Measurements from ENCODE around the gene PSMC2.
A peak's percentile ranks its signal among the peaks of the same experiment; 100 is the strongest.

PSMC2 gene

DNA sequence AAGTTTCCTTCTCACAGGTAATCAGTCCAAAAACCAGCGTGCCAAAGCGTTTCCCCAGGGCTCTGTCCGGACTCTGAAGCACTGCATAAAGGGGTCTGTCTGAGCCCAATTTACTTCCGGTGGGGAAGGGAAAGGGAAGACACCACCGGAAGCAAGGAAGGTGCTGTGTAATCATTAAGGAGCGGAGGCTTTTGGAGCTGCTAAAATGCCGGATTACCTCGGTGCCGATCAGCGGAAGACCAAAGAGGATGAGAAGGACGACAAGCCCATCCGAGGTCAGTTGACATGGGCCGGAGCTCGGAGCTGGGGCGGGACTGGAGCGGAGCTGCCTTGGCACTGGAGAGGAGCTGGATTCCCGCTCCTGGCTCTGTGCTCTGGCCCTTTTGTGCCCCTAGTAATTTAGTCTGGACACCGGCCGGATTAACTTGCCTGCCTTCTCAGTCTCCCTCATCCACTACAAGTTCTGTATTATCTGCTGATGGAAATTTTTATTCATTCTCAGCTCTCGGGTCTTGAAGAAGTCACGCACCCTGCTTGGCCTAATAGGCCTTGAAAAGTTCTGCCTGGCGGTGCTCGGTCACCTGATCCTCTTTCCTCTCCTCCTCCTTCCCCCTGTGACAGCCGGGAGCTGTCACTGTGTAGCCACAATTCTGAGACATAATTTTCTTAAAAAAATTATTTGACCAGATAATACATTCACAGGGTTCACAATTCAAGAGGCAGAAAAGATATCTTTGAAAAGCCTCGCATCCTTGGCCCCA, at the start of gene PSMC2:
Gene PSMC2 (plus strand): TSS at position 137 of the 761 bp plus-strand sequence. CDS start 69 bp downstream, at position 206.
- DNase-seq, result peak; percentile 91

DNA sequence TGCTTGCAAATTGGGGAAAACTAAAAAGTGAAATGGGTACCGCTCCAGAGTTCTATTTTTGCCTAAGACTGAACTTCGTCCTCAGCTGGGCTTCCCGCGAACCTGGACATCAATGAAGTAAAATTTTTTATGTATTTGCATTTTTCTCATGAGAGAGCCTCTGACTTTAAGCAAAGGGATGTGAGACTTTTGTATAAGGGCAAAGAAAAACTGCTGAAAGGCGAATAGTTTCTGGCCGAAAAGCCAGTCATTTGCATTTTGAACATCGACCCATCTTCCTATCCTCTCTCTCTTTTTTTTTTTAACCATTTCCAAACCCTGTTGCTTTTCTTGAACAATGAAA, 49.6 kb upstream of the PSMC2 start:
- DNase-seq, result no peak

DNA sequence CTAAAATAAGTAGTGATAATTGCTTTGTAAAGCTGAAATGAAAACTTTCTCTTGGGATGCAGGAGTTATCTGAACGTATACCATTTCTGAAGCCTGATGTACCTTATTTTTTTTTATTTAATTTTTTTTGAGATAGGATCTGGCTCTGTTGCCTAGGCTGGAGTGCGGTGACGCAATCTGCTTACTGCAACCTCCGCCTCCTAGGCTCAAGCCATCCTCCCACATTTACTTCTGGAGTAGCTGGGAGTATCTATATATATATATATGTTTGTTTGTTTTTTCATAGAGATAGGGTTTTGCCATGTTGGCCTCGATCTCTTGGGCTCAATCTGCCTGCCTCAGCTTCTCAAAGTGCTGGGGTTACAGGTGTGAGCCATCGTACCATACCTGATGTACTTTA, 47.8 kb upstream of the PSMC2 start:
- DNase-seq, result no peak

DNA sequence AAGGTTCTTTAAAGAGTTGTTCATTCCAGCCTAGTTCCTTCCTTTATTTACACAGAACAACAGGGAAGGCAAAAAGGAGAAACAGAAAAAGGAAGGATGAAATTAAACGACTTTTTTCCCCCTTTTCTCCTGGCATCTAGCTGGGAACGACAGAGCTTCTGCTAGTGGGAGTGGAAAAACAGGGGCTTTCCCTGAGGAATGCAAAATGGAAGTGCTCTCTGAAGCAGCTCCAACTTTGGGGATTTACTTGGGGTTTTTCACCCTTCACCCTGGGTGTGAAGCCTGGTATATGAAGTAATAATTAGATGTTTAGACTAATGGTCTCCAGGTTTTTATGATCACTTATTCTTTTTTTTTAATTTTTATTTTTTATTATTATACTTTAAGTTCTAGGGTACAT, 46.0 kb upstream of the PSMC2 start:
- DNase-seq, result no peak

DNA sequence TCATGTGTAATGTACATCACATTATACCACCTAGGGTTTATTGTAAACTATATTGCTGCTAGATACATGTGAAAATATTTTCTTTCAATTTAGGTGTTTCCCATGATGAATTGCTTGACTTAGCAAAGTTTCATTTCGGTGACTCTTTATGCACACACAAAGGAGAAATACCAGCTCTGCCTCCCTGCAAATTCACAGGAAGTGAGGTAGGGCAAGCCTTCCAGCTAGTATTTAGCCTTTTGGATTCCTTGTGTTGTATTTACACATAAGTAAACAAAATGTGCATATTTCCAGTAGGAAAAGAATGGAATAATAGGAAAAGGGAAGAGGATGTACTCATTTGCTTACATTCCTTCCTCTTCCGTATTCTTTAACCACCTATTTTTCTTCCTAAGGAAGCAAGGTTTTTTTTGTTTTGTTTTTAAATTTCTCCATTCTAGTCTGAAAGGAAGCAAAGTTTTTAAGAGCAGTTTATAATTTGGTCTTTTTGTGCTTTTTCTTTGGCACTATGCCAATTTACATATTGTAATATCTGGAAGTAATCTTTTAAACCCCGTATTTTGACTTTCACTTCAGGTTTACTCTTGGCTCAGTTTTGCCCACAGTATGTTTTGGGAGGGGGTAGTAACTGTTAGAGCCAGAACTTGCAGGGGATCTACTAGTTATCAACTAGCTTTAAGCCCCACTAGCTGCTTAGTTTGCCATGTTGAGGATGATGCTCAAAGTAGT, 39.8 kb upstream of the PSMC2 start:
- no peak for DNase-seq

- DNase-seq, result no peak
These were observed 32.6 kb upstream of the PSMC2 start for GRCh38 chr7:103314852-103315251.

GRCh38 chr7:103316380-103316941, 31.0 kb upstream of the PSMC2 start:
- no peak for DNase-seq

- DNase-seq, result no peak
These were observed 30.4 kb upstream of the PSMC2 start for GRCh38 chr7:103317009-103317408.

DNA sequence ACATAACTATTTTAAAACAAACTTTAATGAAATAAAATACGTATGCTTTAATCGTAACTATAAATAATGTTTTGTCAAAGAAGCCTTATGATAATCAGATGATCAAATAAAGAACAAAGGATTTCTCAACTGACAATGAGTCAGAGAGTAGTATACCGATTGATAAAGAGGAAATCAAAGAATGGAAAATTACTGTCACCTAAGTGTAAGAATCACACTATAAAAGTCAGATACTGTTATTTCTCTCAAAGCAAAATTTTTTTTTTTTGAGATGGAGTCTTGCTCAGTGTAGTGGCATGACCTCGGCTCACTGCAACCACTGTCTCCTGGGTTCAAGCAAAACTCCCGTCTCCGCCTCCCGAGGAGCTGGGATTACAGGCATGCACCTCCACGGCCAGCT, 21.7 kb upstream of the PSMC2 start:
- no peak for DNase-seq

DNA sequence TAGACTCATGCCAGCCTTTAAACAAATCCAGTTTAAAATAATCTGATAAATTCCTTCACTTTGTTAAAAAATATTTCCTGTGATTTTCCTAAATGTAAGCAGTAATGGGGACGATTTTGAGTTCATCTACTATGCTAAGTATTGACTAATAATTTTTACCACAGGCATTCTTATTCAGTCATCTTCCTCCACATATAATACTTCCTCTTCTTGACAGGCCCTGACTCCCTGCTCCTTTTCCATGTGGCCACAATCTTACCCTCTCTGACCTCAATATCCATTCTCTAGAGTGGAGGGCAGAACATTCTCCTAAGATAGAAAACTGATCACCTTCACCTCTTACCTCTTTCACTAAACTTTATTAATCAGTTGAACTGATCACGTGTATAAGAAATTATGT, 10.7 kb upstream of the PSMC2 start:
- no peak for DNase-seq

DNA sequence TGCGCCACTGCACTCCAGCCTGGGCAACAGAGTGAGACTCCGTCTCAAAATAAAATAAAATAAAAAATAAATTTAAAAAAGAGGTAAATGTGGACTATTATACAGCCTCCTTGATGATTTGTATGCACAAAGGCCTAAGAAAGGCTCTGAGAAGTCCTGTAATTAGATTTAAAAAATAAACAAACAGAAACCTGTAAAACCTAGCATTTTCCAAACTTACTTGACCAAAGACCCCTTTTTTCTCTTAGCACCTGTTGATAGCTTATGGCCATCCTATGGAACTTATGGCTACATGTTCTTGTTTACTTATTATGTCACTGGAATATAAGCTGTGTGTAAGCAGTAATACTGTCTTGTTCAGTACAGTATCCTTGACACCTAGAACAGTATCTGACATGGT, 8.6 kb upstream of the PSMC2 start:
- no peak for DNase-seq

GRCh38 chr7:103341466-103341865, 6.0 kb upstream of the PSMC2 start:
- DNase-seq, result no peak

DNA sequence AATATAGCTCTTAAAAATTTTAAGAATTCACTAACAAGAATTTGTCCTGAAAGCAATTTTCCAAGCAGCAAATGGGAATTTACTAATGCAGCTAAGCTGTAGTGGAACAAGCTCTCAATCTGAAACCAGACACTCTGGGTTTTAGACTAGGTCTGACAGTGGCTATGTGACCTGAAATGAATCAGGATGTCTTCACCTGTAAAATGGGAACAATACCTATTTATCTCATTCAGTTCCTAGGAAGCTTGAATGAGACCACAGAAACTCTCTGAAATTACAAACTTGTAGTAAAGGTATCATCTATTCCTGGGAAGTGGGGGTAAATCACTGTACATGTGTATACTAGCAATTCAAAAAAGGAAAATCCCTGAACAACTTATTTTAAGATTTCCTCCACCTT, 4.1 kb upstream of the PSMC2 start:
- peak; percentile 31 for DNase-seq

DNA sequence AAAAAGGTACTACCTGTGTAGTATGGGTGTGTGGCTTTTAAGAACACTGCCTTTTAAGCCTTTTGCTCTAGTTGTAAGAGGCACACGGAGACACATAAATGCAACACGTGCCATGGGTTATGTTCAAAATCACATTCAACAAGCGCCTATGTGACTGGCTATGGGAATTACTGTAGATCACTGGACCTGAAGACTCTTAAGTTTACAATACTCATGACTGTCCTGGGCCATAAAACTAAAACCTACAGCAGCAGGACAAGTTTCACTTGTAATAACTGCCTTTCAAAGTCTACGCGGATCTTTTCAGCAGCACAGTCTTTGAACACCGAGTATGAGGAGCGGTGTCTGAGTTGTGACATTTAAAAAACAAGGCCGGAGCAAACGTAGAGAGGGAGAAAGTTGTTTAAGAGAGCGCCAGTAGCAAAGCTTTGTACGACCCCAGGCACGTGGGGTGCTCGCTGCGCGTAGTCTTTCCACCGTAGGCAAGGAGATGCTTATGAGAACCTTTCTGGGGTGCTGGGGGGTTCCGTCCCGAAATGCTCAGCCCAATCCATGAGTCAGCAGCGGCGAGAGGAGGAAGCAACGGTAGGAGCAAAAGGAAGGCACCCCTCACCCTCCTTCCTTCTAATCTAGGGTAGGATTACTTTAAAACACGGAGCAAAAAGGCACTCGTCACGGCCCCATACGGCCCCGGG, 3.5 kb upstream of the PSMC2 start:
- peak; percentile 34 for DNase-seq

DNA sequence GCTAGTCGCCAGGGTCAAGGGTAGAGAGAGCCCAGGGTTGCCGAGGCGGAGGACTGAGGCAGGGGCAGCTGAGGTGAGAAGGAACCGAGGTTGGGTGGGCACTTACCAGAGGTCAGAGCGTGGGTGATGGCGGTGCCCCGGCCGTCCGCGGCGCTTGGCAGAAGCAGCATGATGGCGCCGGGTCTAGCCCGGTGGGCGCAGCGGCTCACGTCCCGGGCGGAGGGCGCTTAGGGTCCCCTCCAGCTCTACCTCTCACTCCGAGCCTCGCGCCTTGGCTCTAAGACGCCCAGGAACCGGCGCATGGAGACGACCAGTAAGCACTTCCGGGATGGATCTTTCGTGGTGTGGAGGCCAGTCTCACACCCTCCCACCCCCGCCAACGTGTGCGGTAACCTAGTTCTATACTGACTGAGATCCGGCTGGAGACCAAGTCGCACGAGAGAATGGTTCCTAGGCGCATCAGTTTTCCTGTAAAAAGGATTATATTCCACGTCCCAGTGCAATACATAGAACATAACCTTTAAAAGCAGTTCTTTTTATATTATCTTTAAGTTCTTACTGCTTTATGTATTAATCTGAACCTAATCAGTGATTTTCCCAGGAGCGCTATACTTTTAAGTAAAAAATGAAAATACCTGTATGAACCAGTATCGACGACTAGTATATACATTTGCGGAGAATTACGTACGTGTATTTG, 2.8 kb upstream of the PSMC2 start, which contains the start of gene DNAJC2:
Gene DNAJC2 (minus strand): TSS at position 315 of the 697 bp plus-strand sequence. CDS start 145 bp downstream, at position 170.
- peak; percentile 92 for DNase-seq

DNA sequence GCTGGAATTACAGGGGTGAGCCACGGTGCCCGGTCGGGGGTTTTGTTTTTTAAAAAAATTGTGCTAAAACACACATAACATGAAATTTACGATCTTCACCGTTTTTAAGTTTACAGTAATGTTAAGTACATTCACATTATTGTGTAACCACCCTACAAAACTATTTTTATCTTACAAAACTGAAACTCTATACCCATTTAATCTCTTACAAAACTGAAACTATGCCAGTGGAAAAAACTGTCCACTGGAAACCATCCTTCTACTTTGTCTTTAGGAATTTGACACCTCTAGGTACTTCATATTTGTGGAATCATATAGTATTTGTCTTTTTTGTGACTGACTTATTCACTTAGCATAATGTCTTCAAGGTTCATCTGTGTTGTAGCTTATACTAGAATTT, 1.0 kb upstream of the PSMC2 start:
- DNase-seq, result no peak

GRCh38 chr7:103348452-103348851, 1.0 kb downstream of the PSMC2 start:
- DNase-seq, result peak; percentile 25

- no peak for DNase-seq
These were observed 1.5 kb downstream of the PSMC2 start for GRCh38 chr7:103348959-103349358.

DNA sequence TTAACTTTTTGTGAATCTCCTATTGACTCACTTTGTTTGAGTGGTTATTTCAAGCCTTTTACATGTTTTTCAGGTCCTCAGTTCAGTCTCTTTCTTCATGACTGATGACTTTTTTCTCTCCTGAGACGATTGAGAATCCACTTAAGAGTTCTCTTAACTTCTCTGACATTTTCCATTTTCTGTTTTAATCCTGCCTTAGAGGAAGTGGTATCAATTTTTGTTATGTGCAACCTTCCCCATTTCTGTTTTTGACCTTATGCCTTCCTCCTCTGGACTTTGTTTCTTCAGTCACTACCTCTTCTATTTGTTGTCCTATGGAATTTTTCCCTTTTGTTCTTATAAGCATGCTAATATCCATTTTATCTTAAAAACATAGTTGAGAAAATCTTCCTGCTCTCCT, 2.4 kb downstream of the PSMC2 start:
- DNase-seq, result peak; percentile 11

DNA sequence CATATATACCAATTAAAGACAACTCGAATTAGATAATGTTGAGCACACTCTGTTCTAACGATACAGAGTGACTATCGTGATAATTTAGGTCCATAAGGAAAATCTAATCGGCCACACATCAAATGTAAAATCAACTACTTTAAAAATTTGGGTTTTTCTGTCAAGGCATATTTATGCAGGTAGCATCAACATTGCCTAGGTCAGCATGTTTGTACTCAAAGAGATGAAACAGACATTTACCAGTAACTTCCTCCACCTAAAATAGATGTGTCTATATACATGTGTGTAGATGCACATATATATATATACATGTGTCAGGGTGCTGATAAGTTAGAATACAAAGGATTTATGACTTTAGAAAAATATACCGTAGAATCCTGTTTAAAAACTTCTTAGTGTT, 22.0 kb downstream of the PSMC2 start:
- DNase-seq, result no peak

DNA sequence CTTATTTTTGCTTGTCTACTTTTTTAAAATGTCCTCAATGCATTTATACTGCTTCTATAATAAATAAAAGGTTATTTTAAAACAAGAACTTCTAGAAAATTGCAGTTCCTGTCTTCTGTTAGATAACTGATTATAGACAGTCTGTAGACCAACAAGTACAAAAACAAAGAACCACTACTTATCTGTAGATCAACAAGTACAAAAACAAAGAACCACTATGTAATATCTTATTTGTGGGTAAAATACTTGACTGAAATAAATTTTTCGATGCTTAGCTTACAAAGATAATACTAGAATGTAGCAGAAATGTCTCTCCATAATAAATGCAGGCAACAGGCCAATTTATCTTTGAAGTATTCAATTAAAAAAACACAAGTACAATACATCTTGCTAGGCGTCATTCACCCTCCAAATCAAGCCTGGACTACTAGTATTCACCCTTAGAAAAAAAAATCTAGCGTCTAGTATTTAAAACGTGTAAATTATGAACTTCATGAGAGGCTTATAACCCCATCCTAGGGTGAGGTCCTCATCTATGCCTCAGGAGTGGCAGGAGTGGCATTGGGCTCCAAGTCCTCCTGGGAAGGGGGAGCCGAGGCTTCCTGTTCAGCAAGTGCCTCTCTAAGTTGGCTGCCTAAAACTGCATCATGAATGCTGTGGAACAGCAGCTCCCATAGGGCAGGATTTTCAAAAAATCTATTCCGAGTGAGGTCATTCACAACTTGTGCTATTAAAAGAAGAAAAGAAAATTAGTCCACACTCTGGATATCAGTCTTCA, 26.6 kb downstream of the PSMC2 start:
- DNase-seq, result no peak

All from activated CD4-positive, alpha-beta T cell treated with anti-CD3 and anti-CD28 coated beads, Interleukin-2, amount 50 U/mL, for 16 hours (primary cell).